Activated CD8-positive, alpha-beta memory T cell treated with anti-CD3 and anti-CD28 coated beads, Interleukin-2, amount 50 U/mL, for 48 hours (primary cell): ENCODE measurements around the gene CACNA1D.

ENCODE experiments used
- DNase-seq: peaks from one replicate; pipeline ENCODE4 v3.0.0-alpha.2; 2020

CACNA1D gene

DNA sequence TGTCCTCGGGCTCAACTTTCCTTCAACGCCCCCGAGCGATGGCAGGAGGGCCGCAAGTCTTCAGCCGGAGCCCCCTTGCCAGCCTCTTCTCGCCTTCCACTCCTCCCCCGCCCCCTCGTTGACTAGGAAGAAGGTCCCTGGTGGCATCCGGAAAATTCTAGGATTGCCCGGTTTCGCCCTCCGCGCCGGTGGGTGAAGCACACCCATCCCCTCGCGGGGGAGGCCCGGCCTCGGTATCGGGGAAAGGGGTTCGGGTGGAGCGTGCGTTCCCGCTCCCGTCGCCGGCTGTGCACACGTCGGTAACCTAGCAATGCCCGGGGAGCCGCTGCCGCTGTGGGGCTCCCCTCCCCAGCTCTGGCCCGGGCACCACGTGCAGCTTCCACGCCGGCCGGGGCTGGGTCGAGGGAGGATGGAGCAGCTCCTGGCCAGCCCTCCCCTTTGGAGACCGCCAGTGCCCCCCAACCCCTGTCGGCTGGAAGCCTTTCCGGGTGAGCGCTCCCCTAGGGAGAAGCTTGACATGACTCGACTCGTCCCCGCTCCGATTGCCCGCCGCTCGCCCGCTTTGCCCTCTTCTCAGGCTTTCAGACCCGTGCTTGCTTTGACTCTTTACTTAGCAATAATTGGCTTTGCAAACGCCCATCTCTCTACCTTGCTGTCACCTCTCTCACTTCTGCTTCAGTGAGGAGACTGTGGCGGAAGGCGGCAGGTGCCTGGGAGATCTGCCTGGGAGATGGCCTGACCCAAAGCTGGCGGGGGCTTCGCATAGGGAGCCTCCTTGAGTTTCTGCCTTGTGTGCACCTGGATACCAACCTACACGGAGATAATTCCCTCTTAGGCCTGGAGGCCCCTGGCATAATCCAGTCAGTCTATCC is 1.3 kb downstream of the CACNA1D start:
- peak; percentile 57 for DNase-seq

DNA sequence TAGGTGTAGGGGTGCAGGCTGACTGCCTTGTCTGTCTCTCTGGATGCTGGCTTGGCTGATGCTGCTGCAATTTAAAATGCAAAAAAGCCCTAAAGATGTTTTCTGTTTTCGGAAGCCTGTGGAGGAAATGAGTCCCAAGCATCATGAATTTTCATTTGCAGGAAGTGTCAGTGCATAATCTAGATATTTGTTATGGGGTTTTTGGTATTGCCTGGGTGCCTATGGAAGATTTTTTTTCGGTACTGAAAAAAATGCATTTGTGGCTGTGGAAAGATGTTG is 1.9 kb downstream of the CACNA1D start:
- no peak for DNase-seq

DNA sequence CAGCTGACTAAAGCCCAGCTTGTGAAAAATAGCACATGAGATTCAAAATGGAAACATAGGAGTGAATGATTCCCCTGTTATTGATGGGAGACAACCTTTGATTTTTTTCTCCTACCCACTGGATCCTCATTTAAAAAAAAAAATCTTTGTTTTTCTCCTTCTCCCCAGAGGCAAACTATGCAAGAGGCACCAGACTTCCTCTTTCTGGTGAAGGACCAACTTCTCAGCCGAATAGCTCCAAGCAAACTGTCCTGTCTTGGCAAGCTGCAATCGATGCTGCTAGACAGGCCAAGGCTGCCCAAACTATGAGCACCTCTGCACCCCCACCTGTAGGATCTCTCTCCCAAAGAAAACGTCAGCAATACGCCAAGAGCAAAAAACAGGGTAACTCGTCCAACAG is 2.6 kb downstream of the CACNA1D start:
- no peak for DNase-seq

DNA sequence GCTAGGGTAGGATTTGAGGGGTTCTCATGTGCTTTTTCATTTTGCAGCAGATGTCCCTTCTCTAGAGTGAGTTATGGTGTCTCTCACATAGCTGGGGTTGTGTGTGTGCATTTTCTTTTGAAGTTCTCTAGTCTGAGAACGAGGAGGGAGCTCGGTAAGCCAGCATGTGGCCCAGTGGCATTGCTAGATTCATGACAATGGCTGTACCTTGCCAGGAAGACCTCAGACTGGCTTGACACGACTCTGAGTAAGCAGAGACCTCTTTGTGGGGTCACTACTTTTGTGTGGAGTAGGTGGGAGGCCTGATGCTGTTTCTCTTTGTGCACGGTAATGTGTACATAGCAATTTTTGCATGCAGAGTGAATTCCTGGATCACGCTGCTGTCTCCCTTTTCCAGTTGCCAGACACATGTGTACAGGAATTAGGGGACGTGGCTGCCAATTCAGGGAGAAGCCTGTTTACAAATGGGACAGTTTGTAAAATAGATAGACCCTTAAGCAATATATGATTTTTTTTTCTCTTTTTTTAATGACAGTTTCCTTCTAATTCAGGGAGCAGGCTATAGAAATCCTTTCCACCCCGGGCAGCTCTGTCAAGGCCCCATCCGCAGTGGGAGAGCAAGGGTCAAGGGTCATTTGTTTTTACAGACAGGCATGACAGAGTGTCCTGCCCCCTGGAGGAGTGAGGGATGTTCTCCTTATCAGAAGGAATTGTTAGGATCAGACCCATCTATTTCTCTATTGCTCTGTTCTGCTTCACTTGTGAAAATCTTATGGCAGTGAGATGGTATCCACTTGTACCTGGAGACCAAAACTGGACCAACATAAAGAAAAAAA is 4.6 kb downstream of the CACNA1D start:
- DNase-seq: no peak

DNA sequence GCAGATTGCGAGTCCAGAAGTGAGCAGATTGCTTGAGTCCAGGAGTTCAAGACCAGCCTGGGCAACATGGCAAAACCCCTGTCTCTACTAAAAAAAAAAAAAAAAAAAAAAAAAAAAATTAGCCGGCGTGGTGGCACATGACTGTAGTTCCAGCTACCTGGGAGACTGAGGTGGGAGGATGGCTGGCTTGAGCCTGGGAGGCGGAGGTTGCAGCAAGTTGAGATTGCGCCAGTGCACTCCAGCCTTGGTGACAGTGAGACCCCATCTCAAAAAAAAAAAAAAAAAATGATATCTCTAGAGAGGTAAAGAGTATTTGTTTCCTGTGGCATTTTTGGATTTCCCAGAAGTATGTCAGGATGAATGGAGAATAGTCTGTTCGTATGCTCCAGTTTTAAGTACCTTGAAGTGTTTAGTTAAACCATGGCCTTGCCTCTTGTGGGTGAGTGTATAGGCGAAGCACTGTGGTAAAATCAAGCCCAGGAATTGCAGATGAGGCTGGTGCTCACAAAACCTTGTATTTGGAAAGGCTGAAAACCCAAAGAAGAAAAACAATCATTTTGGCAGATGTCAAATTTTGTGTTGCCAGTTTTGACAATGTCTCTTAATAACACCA is 5.9 kb downstream of the CACNA1D start:
- DNase-seq: no peak

DNA sequence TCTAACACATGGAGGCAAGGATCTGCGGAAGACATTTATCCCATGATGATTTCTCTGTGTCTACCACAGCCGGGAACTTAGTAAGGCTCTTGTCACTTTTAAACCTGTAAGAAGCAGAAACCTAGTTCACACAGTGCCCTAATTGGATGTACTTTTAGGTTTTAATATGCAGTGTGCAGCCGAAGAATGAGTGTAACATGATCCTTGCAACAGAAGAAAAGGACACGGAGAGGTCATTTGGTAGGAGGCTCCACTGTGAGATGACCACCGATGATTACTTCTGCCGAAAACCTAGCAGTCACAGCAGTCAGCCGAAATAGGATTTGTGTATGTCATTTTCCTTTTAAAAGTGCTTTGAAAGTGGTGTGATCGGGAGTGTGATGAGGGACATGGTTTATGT is 6.8 kb downstream of the CACNA1D start:
- DNase-seq: no peak

DNA sequence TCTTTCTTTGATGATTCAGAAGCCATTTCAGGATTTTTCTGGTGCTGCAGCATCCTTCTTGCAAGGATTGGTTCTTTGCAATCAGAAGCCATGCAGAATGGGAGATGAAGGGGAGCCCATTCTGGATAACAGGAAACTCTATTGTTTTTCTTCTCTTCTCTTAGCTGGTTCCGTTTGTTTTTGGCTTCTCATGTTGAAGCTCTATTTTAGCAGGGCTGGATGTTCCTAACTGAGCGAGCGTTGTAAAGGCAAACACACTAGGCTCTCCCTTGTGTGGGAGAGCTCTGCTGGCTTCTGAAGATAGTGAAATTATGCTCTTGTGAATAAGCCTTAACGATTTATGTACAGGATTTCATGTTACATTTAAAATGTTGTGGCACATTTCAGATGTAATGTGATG is 8.3 kb downstream of the CACNA1D start:
- DNase-seq: no peak

DNA sequence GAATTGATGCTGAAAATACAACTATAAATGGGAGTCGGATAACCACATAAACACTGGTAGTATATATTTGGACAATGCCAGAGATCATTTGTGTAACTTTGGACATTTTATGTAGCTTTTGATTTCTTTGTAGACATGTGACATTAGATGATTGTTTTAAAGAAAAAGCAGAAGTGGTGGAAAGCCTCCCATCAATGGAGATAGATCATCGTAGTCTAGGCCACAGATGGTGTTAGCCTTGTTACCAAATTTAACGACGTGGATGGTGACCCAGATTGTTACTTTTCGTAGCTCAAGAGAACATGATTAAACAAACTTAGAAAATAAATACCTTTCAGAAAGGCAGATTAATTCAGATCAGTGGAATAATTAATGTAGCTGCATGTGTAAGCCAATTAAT is 8.8 kb downstream of the CACNA1D start:
- no peak for DNase-seq

DNA sequence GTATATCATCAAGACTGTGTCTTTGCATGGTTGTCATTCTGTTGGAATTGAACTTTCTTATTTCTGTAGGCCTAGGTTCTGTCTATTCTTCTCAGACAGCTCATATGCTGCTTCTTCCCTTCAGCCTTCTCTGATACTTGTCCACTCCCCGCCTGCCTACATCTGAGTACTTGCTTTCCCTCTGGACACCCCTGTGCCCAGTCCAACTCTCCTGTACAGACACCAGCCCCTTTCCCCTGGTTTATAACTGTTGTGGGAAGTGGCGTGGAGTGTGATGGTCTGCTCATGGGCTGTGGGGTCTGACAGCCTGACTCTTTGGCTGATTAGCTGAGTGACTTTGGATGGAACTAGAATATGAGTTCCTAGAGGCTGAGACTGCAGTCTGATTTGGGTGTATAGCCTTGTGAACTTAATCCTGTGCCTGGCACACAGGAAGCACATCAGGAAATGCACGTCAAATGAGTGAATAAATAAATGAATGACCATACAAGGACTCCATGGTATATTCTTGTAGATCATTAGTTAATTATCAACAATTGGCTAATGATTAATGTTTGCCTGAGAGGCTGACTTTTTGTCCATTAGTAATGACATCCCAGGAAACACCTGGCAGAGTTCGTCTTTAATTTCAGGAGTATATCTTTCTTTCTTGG is 11.8 kb downstream of the CACNA1D start:
- DNase-seq: no peak

DNA sequence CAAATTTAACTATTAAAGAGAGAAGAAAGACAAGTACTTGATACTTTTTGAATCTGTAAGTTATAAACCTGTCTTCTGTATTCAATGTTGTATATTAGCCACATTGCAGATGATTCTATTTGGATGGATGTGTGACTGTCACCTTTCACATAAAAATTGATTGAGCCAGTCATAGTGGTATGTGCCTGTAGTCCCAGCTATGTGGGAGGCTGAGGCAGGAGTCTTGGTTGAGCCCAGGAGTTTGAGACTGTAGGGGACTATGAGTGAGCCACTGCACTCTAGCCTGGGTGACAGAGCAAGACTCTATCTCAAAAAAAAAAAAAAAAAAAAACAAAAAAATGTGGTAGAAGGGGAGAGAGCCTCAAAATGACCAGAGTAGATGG is 12.3 kb downstream of the CACNA1D start:
- no peak for DNase-seq

DNA sequence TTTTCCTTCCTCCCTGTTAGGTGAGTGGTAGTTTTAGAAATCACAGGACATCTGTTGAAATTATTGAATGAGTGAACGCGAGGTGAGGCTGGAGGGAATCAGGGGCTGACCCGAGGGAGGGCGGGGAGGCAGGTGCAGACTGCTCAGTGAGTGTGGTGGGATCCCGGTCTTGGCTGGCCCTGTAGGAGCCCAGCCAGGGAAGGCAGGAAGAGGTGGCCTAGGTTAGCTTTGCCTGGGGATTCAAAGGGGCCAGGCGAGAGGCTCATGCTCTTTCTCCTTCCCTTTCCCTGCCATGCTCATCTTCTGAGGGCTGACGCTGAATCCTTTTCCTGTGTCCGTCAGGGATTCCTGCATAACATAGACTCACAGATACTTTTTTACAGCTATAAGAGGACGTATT is 15.1 kb downstream of the CACNA1D start:
- no peak for DNase-seq

DNA sequence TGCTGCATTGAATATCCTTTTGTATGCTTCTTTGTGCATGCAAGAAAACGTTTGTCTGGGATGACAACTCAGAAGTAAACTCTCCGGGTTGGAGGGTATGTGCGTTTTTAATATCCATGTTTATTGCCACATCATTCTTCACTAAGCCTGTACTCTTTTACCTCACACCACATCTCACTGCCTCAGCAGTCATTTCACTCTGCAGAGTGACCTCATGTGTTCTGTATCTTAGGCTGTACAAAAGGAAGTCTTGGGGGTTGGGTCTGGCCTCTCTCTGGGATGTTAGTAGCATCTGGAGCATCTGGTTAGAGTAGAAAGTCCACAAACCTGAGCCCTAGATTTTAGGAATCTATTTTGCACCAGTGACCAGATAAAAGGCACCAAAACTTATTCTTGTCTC is 16.1 kb downstream of the CACNA1D start:
- no peak for DNase-seq

DNA sequence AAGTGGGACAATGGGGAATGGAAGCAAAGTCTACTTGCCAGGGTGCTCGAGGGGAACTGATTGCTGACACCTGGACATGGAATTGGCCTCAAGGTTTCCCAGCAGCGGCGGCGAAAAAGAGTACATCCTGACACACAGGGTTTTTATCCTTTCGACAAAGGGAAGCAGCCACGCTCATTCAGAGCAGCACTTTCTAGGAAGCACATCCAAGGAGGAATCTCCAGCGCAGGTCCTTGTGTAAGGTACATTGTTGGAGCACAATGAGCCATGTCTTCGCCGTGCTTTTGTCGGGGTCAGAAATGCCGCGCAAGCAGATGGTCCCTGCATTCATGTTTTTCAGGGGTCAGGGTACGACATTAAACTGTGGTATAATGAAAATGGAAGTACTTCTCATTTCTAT is 16.8 kb downstream of the CACNA1D start:
- no peak for DNase-seq

DNA sequence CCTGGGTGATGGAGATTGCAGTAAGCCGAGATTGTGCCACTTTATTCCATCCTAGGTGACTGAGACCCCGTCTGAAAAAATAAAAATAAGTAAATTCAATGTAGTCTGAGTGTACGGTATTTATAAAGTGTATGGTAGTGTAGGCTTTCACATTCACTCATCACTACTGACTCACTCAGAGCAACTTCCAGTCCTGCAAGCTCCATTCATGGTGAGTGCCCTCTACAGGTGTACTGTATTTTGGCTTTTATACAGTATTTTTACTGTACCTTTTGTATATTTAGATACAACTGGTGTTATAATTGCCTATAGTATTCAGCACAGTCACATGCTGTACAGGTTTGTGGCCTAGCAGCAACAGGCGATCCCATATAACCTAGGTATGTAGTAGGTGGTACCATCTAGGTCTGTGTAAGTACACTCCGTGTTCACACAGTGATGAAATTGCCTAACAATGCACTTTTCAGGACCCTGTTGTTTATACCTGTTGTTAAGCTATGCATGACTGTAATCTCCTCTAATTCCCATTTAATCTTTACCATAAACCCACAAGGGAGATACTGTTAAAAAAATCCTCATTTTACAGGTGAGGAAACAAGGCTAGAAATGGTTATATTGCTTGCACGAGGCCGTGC is 19.3 kb downstream of the CACNA1D start:
- DNase-seq: no peak

DNA sequence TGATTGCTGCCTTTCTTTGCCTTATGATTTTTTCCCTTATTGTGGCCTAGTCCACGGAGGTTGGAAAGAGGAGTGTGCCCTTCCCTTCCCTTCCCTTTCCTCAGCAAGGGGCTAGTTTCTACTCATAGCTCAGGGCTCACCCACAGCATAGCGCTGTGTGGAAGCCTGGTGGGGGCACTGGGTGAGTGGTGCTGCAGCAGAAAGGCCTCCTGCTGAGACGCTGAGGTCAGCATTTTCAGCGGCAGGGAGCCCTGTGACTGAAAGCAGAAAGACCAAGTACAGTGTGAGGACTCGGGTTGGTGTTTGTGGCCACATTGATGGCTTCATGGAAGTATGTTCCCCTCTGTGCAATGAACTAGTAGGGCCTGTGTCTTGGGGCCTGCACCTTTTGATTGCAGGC is 21.9 kb downstream of the CACNA1D start:
- DNase-seq: no peak

DNA sequence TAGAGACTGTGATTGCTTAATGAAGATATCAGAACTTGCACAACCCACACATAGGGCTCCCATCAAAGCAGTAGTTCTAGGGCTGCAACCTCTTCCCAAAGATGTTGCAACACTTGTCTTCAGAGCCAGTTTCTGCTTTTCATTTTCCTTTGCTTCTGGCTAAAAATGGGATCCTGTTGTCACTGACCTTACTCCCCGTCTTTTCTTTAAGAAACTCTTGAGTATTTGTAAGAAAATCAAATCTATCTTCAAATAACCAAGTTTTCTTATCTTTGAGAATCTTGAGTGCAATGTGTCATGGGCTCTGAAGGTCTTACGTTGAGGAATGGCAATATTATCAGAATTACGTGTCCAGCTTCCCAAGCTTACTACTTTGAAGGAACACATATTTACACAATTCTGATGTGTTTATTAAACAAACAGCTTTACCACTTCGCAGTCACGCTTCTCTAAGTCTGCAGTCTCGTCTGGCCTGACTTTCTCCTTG is 24.1 kb downstream of the CACNA1D start:
- DNase-seq: no peak

DNA sequence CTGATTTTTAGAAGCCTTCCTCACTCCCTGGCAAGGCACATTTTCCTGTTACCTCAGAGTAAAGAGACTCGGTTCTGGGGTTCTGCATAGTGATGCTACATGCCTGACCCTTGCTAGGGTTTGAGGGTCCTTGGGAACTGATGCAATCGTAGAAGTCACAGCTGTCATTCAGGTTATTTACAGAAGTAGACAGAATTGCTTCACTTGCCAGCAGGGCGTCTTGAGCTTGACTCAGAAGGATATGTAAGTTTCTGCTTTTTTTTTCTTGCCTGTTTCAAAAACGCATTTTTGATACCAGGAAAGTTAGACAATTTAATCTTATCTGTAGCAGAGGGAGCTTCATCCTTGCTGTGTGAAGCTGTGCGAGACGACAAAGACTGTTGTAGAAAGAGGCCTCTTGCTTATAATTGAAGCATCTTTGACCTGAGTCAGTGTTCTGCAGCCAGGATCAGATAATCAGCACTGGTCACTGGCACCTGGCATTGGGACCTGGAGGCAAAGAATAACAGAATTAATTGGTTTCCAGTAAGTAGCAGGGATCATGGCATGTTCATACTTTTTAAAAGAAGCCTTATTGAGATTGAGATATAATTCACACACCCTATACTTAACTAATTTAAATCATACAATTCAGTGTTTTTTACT is 24.8 kb downstream of the CACNA1D start:
- no peak for DNase-seq

DNA sequence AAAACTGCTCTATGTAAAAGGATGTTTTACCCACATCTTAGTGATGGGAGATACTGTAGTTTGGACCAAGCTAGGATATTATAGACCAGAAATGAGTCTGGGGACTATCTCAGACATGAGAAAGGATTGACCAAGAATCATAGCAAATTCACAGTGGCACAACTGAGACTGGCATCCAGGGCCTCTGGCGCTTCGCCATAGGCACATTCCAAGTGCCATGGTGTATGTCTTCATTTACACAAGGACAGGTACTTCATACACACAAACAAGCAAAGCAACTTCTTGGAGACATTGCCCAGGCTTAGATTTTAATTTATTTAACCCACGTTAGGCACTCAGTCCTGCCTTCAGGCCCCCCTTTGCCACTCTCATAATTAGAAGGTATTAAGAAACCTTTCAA is 28.9 kb downstream of the CACNA1D start:
- DNase-seq: no peak

DNA sequence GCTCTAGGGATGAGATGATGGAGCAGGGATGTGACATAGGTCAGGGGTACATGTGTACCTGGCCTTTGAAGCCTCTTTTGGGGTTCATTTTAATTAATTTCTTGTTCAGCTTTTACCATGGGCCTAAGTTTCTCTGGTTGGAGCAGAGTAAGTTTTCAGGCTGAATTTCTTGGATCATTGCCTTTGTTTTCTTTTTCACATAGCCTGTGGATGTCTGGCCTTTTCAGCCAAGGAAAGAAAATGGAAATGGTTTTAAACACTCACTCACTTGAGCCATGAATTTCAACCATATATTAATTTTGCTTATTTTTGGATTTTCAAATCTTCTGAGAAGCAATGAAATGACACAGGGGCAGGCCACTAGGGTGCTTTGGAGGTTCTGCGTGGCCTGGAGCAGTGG is 30.2 kb downstream of the CACNA1D start:
- no peak for DNase-seq

DNA sequence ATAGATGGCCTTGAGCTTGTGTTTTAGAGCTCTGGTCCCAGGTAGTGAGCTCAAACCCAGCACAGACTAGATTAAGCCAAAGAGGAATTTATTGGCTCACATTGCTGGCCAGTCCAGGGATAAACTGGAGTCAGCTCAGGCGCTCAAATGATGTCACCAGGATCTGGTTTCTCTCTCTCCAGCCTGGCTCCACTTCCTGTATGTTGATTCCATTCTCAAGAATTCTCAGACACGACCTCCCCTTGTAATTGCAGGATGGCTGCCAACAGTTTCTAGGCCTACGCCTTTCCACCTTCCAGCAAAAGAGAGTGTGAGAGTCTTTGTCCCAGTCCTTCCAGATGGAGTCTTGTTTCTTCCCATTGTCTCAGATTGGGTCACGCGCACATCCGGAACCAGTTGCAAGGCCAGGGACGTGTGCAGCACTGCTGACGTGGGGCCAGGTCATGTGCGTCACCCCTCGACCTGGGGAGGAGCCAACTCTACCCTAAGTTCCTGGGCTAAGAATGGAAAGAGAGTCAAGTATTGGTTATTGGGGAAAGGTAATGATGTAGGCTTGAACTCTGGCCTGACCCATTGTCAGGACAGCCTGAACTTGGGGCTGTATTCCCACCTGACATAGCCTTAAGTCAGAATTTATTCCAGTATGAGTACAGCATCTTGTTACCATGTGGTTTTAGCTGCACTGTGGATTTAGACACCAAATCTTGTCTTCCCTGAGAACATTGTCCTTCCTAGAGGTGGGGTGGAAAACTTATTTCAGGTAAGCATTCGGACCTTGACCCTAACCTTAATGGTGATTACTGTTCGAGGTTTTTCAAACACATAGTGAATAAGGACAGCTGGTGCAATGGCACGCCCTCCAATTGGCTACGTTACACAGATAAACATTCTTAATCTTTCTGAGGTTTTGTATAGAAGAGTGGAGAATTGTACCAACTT is 31.6 kb downstream of the CACNA1D start:
- no peak for DNase-seq

DNA sequence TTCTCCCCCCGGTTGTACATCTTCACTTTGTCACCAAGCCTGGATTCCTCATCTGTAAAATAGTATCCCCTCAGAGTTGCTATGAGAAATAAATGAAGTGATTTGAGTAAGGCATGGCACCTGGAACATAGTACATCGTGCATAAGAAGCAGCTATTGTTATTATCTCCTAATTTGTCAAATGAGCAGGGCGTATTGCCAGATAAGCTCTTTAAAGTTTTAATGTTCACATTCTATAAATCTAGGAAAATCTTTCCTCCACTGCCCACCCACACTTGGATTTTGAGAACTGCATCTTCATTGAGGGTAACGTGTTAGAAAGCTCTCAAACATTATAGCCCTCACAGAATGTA is 32.3 kb downstream of the CACNA1D start:
- no peak for DNase-seq
